C4-2B (cell line): ENCODE results near the gene SPATA16.

ENCODE experiments used
- CTCF ChIP-seq: fragments of 450-650 bp; conservative IDR thresholded peaks from 2 replicates; pipeline ENCODE4 v1.5.1; 2017; ENCODE audit warnings: mild to moderate bottlenecking
- ZFX ChIP-seq: fragments of 450-650 bp; IDR thresholded peaks from 2 replicates; pipeline ENCODE4 v1.6.1; 2017

GRCh38 chr3:173055228-173055933 is 85.7 kb downstream of the SPATA16 start:
- no peak for TF ChIP-seq CTCF
- TF ChIP-seq ZFX, result no peak
